NT2/D1 (cell line): ENCODE measurements around the gene BACH2.

ENCODE experiments used
- DNase-seq: peaks from one replicate; pipeline ENCODE4 v3.0.0-alpha.2; 2011; ENCODE audit warnings: low read depth, low spot score
- H3K27me3 ChIP-seq: 2 replicates; pipeline ENCODE4 v1.6.0; 2011; ENCODE audit warnings: mild to moderate bottlenecking; ENCODE audit not compliant: insufficient read length, insufficient read depth
- H3K36me3 ChIP-seq: 2 replicates; pipeline ENCODE4 v1.6.1; 2011; ENCODE audit warnings: mild to moderate bottlenecking, low read length, mixed read lengths; ENCODE audit not compliant: insufficient read depth, insufficient read length
- H3K4me1 ChIP-seq: 2 replicates; pipeline ENCODE4 v1.5.1; 2011; ENCODE audit not compliant: insufficient read depth, insufficient read length
- H3K4me3 ChIP-seq: 2 replicates; pipeline ENCODE4 v1.5.1; 2011; ENCODE audit warnings: low read depth; ENCODE audit not compliant: insufficient read length
- H3K9ac ChIP-seq: 2 replicates; pipeline ENCODE4 v1.6.0; 2011; ENCODE audit warnings: low read depth; ENCODE audit not compliant: insufficient read length
- H3K9me3 ChIP-seq: 2 replicates; pipeline ENCODE4 v1.5.1; 2011; ENCODE audit warnings: mild to moderate bottlenecking, low read length; ENCODE audit not compliant: insufficient read depth
- SUZ12 ChIP-seq: IDR thresholded peaks from 2 replicates; pipeline ENCODE4 v1.6.1; 2011; ENCODE audit not compliant: insufficient read length, insufficient read depth; ENCODE audit errors: extremely low read depth
- YY1 ChIP-seq: IDR thresholded peaks from 2 replicates; pipeline ENCODE4 v1.6.1; 2011; ENCODE audit not compliant: insufficient read length, insufficient read depth
- ZNF274 ChIP-seq: IDR thresholded peaks from 2 replicates; pipeline ENCODE4 v1.6.1; 2011; ENCODE audit warnings: mild to moderate bottlenecking, low read depth, low read length

Gene BACH2

DNA sequence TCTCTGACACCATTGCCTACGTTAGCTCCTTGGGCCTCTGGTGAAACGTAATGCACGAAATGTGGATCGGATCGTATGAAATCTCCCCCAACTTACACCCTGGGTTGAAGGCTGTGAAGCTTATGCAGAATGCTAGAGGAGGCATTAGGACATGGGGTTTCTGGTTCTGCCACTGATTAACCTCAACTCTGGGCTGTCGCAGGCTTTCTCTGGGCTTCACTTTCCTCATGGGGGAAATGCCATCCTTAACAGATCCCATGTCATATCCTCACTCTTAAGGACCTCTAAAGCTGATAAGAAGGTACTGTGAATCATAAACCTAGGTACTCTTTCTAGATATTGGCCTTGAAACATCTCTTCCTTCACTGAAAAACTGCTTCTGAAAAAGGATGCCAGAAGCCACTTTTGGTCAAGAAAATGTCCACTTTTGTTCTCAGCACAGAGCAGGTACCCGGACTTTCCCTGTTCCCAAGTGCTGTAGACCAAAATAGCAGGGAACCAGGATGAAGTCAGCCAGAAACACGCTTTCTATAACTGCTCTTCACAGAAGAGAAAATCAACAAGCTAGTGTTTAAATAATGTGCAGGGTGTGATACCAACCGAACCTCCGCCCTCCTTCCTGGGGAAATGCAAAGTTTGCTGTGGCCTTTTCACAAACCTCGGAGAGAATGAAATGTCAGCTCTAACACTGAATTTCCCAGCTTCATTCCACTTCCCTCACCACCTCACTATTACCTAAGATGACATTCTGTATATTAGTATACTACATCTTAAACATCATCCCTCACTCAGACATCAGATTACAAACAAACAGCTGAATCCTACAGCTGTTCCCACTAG, 118.9 kb downstream of the BACH2 start:
- peaks cover 3% of the 10 kb centered on the region for H3K9me3 ChIP-seq
- H3K4me1 ChIP-seq = no peaks in the 10 kb centered on the region
- TF ChIP-seq YY1 (no peak), ZNF274 (no peak)
- no peak overlapping the region for H3K9ac ChIP-seq
- no peaks in the 10 kb centered on the region for H3K27me3 ChIP-seq
- no peaks in the 10 kb centered on the region for H3K36me3 ChIP-seq
- H3K4me3 ChIP-seq = no peak overlapping the region
- DNase-seq = no peak

DNA sequence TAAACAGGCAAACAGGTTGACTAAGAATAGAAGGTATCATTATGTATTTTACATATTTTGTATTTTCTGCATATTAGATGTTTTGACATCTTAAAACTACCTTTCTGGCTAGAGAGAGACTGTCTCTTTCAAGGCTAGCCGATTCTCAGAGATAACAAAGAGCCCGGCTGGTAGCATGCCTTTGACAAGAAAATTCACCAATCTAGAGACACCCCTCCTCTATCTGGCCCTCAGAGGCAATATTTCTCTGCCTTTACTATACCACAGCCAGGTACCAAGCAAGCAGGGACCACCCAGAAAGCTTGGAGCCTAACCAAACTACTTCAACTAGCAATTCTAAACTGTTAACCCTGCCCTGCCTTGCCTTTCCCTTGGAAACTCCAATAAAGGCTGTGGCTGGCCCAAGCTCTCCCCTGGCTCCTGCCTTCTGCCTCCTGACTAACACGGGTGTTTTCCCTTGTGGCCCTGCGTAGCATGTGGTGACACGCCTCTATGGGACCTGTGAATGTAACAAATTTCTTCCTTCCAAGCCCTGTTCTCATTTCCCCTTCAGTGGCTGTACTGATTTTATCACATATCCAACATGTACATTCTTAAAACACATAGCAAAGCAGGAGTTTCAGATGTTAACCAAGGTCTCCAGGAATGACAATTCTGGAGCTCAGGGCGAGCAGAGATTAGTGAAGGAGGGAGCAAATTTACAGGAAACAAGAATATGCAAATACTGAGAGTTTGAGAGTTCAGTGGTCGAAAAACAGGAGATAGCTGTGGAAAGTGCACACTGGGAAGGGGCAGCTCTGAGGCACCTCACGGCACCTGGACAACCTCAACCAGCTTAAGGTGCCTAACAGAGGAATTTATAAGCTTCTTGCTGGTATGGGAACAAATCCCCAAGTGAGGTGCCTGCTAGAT, 120.8 kb downstream of the BACH2 start:
- DNase-seq = no peak
- no peaks in the 10 kb centered on the region for H3K27me3 ChIP-seq
- H3K4me3 ChIP-seq = no peak overlapping the region
- peaks cover 3% of the 10 kb centered on the region for H3K9me3 ChIP-seq
- H3K4me1 ChIP-seq = no peaks in the 10 kb centered on the region
- H3K36me3 ChIP-seq = no peaks in the 10 kb centered on the region
- no peak overlapping the region for H3K9ac ChIP-seq
- no peak for TF ChIP-seq SUZ12
- TF ChIP-seq YY1 = no peak
- no peak for TF ChIP-seq ZNF274

DNA sequence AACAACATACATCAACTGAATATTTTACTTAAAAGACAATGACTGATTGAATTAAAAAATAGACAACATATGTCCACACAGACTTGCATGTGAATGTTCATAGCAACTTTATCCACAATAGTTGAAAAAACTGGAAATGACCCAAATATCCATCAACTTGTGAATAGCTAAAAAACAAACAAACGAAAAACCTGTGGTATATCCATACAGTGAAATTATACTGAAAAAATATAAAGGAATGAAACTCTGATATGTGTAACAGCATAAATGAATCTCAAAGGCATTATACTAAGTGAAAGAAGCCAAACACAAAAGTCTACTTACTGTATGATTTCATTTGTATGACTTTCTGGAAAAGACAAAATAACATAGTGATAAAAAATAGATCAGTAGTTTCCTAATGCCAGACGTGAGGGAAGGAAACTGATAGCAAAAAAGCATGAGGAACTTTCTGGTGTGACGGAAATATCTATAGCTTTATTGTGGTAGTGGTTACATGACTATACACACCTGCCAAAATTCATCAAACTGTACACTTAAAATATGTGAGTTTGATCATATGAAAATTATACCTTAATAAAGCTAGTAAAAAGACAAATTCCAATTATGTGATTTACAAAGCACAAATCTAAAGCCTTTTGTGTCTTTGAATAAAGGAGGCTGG, 123.2 kb downstream of the BACH2 start:
- H3K4me3 ChIP-seq = no peak overlapping the region
- H3K36me3 ChIP-seq = no peaks in the 10 kb centered on the region
- H3K4me1 ChIP-seq = no peaks in the 10 kb centered on the region
- TF ChIP-seq SUZ12 = no peak
- no peak for TF ChIP-seq YY1
- TF ChIP-seq ZNF274 = no peak
- H3K27me3 ChIP-seq = no peaks in the 10 kb centered on the region
- no peak overlapping the region for H3K9ac ChIP-seq
- no peak for DNase-seq
- H3K9me3 ChIP-seq = no peaks in the 10 kb centered on the region

DNA sequence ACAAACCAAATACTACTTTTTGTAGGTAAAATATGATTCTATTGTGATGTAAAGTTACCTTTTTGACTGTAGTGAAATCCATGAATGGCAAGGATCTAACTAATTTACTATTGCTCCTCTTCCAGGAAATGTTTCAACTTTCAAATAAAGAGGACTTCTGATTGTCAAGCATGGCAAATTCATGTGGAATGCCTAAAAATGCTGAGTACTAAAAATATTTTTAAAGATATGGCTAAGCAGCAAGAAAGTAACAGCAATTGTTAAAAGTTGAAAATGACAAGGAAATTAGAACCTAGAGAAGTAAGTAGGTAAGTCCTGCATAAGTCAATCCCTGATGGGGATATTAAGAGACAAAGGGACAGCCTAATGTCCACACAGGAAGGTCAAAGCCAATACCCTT, 126.0 kb downstream of the BACH2 start:
- DNase-seq = no peak
- Histone ChIP-seq H3K27me3 (no peaks in the 10 kb centered on the region), H3K36me3 (no peaks in the 10 kb centered on the region), H3K9me3 (no peaks in the 10 kb centered on the region), H3K4me3 (no peak overlapping the region), H3K9ac (no peak overlapping the region), H3K4me1 (no peaks in the 10 kb centered on the region)
- TF ChIP-seq SUZ12 = no peak
- no peak for TF ChIP-seq ZNF274
- no peak for TF ChIP-seq YY1

DNA sequence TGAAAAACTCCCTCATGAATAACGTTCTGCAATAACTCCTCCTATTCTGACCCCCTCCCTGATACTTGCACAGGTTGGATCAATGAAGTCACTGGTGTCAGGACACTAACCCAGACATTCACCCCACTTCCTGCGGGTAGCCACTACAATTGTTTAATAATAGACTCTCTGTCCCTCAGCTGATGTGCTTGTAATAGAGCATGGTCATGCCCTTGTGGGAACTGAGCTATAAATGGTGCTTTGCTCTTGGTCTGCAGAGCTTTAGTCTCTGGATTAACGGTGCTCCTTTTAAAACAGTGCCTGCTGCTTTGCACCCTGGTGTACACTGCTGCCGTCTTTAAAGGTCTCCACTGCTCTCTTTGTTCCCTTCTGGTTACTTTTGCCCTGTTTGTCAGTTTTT, 127.3 kb downstream of the BACH2 start:
- Histone ChIP-seq H3K36me3 (no peaks in the 10 kb centered on the region), H3K9ac (no peak overlapping the region), H3K4me3 (no peak overlapping the region), H3K4me1 (no peaks in the 10 kb centered on the region), H3K9me3 (no peaks in the 10 kb centered on the region), H3K27me3 (no peaks in the 10 kb centered on the region)
- DNase-seq = no peak
- no peak for TF ChIP-seq YY1
- no peak for TF ChIP-seq ZNF274
- TF ChIP-seq SUZ12 = no peak

DNA sequence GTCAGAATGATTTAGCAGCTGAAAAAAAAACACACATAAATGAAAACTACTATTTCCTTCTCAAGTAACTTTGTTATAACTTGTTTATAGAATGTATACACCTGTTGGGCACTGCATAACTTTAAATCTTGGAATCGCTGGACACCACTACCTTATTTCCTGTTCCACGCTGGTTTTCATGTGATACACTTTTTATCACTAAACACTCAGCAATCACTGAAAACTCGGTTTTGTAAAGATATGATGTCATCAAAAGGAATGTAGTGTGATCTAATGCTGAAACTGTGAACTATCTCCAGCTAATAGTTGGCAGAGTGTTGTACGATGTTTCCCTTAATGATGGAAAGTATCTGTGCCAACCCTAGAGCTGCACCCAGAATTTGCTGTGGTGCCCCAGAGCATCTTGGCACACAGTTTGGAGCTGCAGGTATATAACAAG, 127.9 kb downstream of the BACH2 start:
- Histone ChIP-seq H3K9me3 (no peaks in the 10 kb centered on the region), H3K4me1 (no peaks in the 10 kb centered on the region), H3K9ac (no peak overlapping the region), H3K36me3 (no peaks in the 10 kb centered on the region), H3K27me3 (no peaks in the 10 kb centered on the region), H3K4me3 (no peak overlapping the region)
- TF ChIP-seq SUZ12 (no peak), ZNF274 (no peak), YY1 (no peak)
- DNase-seq = no peak
